K562 (cell line): ENCODE data around the gene GADL1. TPM values are rescaled to one million over a fixed set of nuclear protein-coding genes. Genes with fewer than 3 reads are reported as not detected.

Experiments
- ATAC-seq: fragments of 200-7000 bp; cut with Tn5 transposase; 3 replicates; pipeline ENCODE4 v1.9.1; 2020; ENCODE audit warnings: moderate library complexity
- BruUV-seq: library from RNA; stranded (reverse); fragments of 400-500 nt; replicated peaks from 2 replicates; lab custom pipeline; 2021; lab: Mats Ljungman, UMichigan
- CTCF ChIA-PET: fragments of 300-600 bp; formaldehyde crosslinking; extraction: SDS; loops from one replicate; lab custom pipeline; 2021; ENCODE audit warnings: low intra/inter-chr PET ratio; lab: Yijun Ruan, JAX
- POLR2A ChIA-PET: fragments of 300-600, 350-650 bp; sonication (Branson Sonifier 250); formaldehyde crosslinking; extraction: SDS; loops from one replicate; lab custom pipeline; 2021; ENCODE audit warnings: antibody characterized with exemption, inconsistent platforms; lab: Yijun Ruan, JAX
- DNase-seq, 4 experiments: peaks; one replicate each; pipeline versions ENCODE4 v3.0.0 to v3.0.0-alpha.2; 2011 to 2018; ENCODE audit warnings: low spot score in 3 of 4, mixed read lengths in 3 of 4; ENCODE audit errors: extremely low read depth in 1 of 4
- FAIRE-seq: peaks from 2 replicates; lab custom pipeline; 2011; peaks lifted over from hg19 to GRCh38; lab: Jason Lieb, UNC
- H2AFZ ChIP-seq: 2 replicates; pipeline ENCODE4 v1.6.0; 2011; ENCODE audit warnings: low read depth, low read length, control low read depth, inconsistent platforms
- H3K27ac ChIP-seq: fragments of 200-600 bp; 3 replicates; pipeline ENCODE4 v1.8.0; 2011; ENCODE audit warnings: low read depth, mild to moderate bottlenecking, control low read depth, inconsistent platforms, low read length, moderate library complexity, mixed read lengths; ENCODE audit errors: extremely low read depth
- H3K27me3 ChIP-seq, 2 experiments: fragments of 300-600 bp in 1 of 2; 2 replicates in 1 of 2; 3 replicates in 1 of 2; pipeline versions ENCODE4 v1.6.0 to v1.8.0; 2011; ENCODE audit warnings: inconsistent platforms in 2 of 2, low read length in 2 of 2, mild to moderate bottlenecking in 1 of 2, mixed read lengths in 1 of 2, moderate library complexity in 1 of 2; ENCODE audit not compliant: control insufficient read depth in 2 of 2, insufficient read depth in 2 of 2
- H3K36me3 ChIP-seq: fragments of 300-600 bp; 3 replicates; pipeline ENCODE4 v1.8.0; 2011; ENCODE audit warnings: mild to moderate bottlenecking, low read length, inconsistent platforms; ENCODE audit not compliant: control insufficient read depth, insufficient read depth
- H3K4me1 ChIP-seq, 2 experiments: fragments of 200-600 bp in 1 of 2; replicated peaks in 1 of 2; 2 replicates in 1 of 2; 3 replicates in 1 of 2; pipeline versions ENCODE4 v1.5.1 to v1.8.0; 2011; ENCODE audit warnings: inconsistent platforms in 2 of 2, low read length in 2 of 2, mild to moderate bottlenecking in 1 of 2, mixed read lengths in 1 of 2, moderate library complexity in 1 of 2; ENCODE audit not compliant: control insufficient read depth in 2 of 2, insufficient read depth in 2 of 2
- H3K4me2 ChIP-seq: 2 replicates; pipeline ENCODE4 v1.6.1; 2011; ENCODE audit warnings: low read length, control low read depth, inconsistent platforms, mixed read lengths; ENCODE audit not compliant: insufficient read depth
- H3K4me3 ChIP-seq: fragments of 200-600 bp; sonication (generic), shearing (Covaris generic); 2 replicates; pipeline ENCODE4 v1.5.1; 2016; ENCODE audit warnings: control low read depth, inconsistent platforms
- H3K79me2 ChIP-seq: fragments of 200-600 bp; 3 replicates; pipeline ENCODE4 v1.8.0; 2011; ENCODE audit warnings: low read length, inconsistent platforms; ENCODE audit not compliant: control insufficient read depth, insufficient read depth
- H3K9ac ChIP-seq, 2 experiments: 2 replicates each; pipeline versions ENCODE4 v1.6.0 to v1.6.1; 2011; ENCODE audit warnings: low read depth in 2 of 2, low read length in 2 of 2, control low read depth in 1 of 2, inconsistent platforms in 1 of 2, mild to moderate bottlenecking in 1 of 2, mixed read lengths in 1 of 2; ENCODE audit not compliant: insufficient read depth in 1 of 2
- H3K9me1 ChIP-seq: one replicate; pipeline ENCODE4 v1.6.0; 2011; ENCODE audit warnings: inconsistent platforms, mild to moderate bottlenecking, low read length, moderate library complexity; ENCODE audit not compliant: control insufficient read depth, insufficient read depth
- H3K9me3 ChIP-seq: replicated peaks from 2 replicates; pipeline ENCODE4 v1.5.1; 2011; ENCODE audit warnings: low read depth, low read length, inconsistent platforms; ENCODE audit not compliant: control insufficient read depth, insufficient read depth
- H4K20me1 ChIP-seq: replicated peaks from 2 replicates; pipeline ENCODE4 v1.6.1; 2011; ENCODE audit warnings: low read length, inconsistent platforms, mixed read lengths; ENCODE audit not compliant: control insufficient read depth, insufficient read depth
- HMG20B ChIP-seq: fragments of 250-450 bp; sonication (Bioruptor Pico); IDR thresholded peaks from 2 replicates; pipeline ENCODE4 v1.5.0; 2021; ENCODE audit warnings: mild to moderate bottlenecking
- HNRNPL ChIP-seq: fragments of 200-400 bp; formaldehyde crosslinking; IDR thresholded peaks from 2 replicates; pipeline ENCODE4 v1.6.1; 2017; ENCODE audit warnings: low read depth, mild to moderate bottlenecking, low read length
- KDM2B ChIP-seq: fragments of 250-450 bp; sonication (Bioruptor Pico); IDR thresholded peaks from 2 replicates; pipeline ENCODE4 v1.8.0; 2021; ENCODE audit warnings: mild to moderate bottlenecking, moderate library complexity
- OTX1 ChIP-seq: fragments of 450-650 bp; formaldehyde crosslinking; IDR thresholded peaks from 2 replicates; pipeline ENCODE4 v1.4.0; 2022; ENCODE audit warnings: mild to moderate bottlenecking
- POLR2AphosphoS5 ChIP-seq: IDR thresholded peaks from 2 replicates; pipeline ENCODE4 v1.6.1; 2011; ENCODE audit warnings: mild to moderate bottlenecking, low read depth, low read length, moderate library complexity; ENCODE audit not compliant: control insufficient read depth, insufficient read depth
- SMARCC2 ChIP-seq: fragments of 450-650 bp; IDR thresholded peaks from 2 replicates; pipeline ENCODE4 v1.6.1; 2017; ENCODE audit warnings: antibody characterized with exemption, moderate library complexity, mild to moderate bottlenecking, low read depth
- SREBF1 ChIP-seq: fragments of 150-350 bp; IDR thresholded peaks from 2 replicates; pipeline ENCODE4 v1.6.1; 2014; ENCODE audit warnings: antibody characterized with exemption, low read depth, low read length, borderline replicate concordance
- XRCC5 ChIP-seq: fragments of 200-400 bp; formaldehyde crosslinking; IDR thresholded peaks from 2 replicates; pipeline ENCODE4 v1.6.1; 2017; ENCODE audit warnings: low read depth, mild to moderate bottlenecking, low read length
- ZNF354B ChIP-seq: fragments of 250-450 bp; sonication (Bioruptor Pico); IDR thresholded peaks from 2 replicates; pipeline ENCODE4 v1.4.0; 2020
- WGBS: fragments of 100-300 bp; shearing (Covaris generic); methylation state at CpG from one replicate; pipeline ENCODE4 v1.1.6; 2016; ENCODE audit warnings: low coverage, mixed read lengths; ENCODE audit not compliant: insufficient coverage; ENCODE audit errors: missing lambda C conversion rate; 5-methylcytosine and 5-hydroxymethylcytosine counted together
- in situ Hi-C: fragments of 300-500 bp; cut with MboI; formaldehyde crosslinking; loops from 4 replicates; pipeline ENCODE4 v1.15.0; 2018; ENCODE audit warnings: inconsistent platforms, mixed read lengths
- intact Hi-C: fragments of 100-400 bp; cut with micrococcal nuclease; formaldehyde crosslinking; loops from 2 replicates; pipeline ENCODE4 v1.14.2; 2022
- polyA plus RNA-seq, 8 experiments: library from polyadenylated mRNA; depleted of rRNA in 4 of 8; stranded (reverse) in 5 of 8; unstranded in 3 of 8; fragments of >200 nt; fragmentation: Nextera tagmentation in 2 of 8; fragmentation: Illumina TruSeq in 1 of 8; extraction: Ambion mirVana in 2 of 8; extraction: Trizol in 1 of 8; gene quantifications; 2 replicates each; pipeline versions ENCODE4 v1.2.1 to v1.2.3, GENCODE V29; 2011 to 2014; ENCODE audit warnings: inconsistent platforms in 1 of 8, missing spikeins in 1 of 8
- total RNA-seq, 7 experiments: library from RNA; depleted of rRNA in 6 of 7; stranded (reverse); fragments of >200 nt in 6 of 7; fragmentation: Illumina TruSeq in 2 of 7; extraction: Trizol in 2 of 7; gene quantifications; 2 replicates each; pipeline versions ENCODE4 v1.2.1 to v1.2.3, GENCODE V29; 2011 to 2021; ENCODE audit warnings: low replicate concordance in 1 of 7
- TF ChIP-seq, protein P1 (sequence below): fragments of 450-650 bp; conservative IDR thresholded peaks from 2 replicates; pipeline ENCODE4 v1.6.1; 2016; ENCODE audit warnings: missing genetic modification characterization, low read depth, mild to moderate bottlenecking, control low read depth, missing compliant biosample characterization
- TF ChIP-seq, protein P2 (sequence below): fragments of 250-450 bp; sonication (Bioruptor Pico); IDR thresholded peaks from 2 replicates; pipeline ENCODE4 v1.4.0; 2020; ENCODE audit warnings: mild to moderate bottlenecking, moderate library complexity

The GADL1 gene
- total and polyA plus RNA-seq, 9 of the 15 experiments (the other 6 are each of a cell fraction or from before 2014, with no cell fraction given) = 0.07 TPM; not detected in 8

DNA sequence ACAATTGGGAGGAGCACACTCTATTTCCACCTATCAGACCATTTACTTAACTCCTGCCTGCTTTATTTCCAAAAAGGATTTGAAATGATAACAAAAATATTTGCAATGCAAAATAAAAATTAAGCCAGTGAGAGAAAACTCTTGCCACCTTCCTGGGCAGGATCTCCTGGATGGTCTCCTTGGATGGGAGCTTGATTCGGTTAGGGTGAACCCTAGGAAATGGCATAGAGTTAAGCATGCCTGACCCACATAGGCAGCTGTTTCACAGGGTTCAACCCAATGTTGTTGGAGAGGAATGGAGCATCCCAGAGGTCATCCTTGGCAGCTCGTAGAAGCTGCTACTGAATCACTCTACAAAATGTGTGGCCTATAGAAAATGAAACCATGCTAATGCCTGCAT is 204.3 kb downstream of the GADL1 start:
- no peak for TF ChIP-seq ZNF354B (CRISPR knock-in tag)
- Histone ChIP-seq H3K9me1 (no peaks in the 10 kb centered on the region), H2AFZ (no peak overlapping the region), H3K9me3 (no peaks in the 10 kb centered on the region), H3K36me3 (no peaks in the 10 kb centered on the region), H3K27me3 (no peaks in the 10 kb centered on the region), H3K4me3 (no peak overlapping the region), H3K27ac (no peak overlapping the region), H3K4me2 (no peak overlapping the region), H3K79me2 (no peaks in the 10 kb centered on the region), H4K20me1 (no peaks in the 10 kb centered on the region), H3K9ac (no peak overlapping the region), H3K4me1 (no peaks in the 10 kb centered on the region)
- ChIA-PET POLR2A (no interaction called here), CTCF (no interaction called here)
- intact Hi-C loops = loop anchor here (5.0 kb wide), 1 partner anchor 678 kb away; no protein-coding TSS in a partner anchor
- ATAC-seq (no peak), FAIRE-seq (no peak), DNase-seq (no peak)
- in situ Hi-C loops = no loop called here
- 0% methylated on average over 2 of the region's 2 CpGs for WGBS
- BruUV-seq = no TSS peak

DNA sequence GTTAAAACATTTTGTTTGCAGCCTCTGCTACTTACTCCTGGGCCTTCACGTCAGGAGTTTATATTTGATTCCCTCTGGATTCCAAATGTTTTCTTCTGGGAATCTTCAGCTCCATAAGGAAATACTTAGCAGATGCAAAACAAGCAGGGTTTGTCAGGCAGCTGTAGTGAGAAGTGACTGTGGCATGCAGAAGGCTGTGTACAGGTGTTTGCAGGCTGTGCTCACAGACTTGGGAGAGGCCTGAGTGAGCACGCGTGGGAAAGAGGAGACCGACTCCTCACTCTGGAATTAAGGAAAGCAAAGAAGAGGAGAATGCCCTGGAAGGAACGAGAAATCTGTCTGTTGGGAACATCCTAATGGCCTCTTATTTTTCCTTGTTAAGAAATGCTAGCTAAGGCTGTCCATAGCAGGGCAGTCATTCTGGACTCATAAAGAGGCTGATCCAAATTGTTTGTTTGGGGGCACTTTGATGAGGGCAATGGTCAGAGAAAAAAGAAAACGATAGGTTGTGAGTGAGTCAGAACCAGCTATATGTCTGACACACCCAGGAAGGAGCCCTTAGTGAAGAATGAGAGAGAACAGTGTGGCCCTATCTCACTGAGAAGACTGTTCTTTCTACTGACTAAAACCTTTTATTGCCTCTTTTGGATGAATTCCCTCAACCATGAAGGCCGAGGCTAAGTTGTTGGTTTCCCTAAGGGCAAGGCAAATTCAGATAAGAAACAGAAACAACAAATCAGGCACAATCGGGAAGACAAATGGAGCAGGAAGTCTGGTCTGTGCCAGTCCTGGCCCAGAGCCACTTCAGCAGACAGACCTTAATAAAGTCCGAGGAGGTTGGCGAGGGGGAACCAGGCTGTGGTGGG is 205.5 kb downstream of the GADL1 start:
- H3K27me3 ChIP-seq = no peaks in the 10 kb centered on the region
- ATAC-seq (no peak), DNase-seq (no peak), FAIRE-seq (no peak)
- no peaks in the 10 kb centered on the region for H3K9me1 ChIP-seq
- no peak overlapping the region for H3K4me3 ChIP-seq
- H3K4me1 ChIP-seq = no peaks in the 10 kb centered on the region
- BruUV-seq = no TSS peak
- H4K20me1 ChIP-seq = no peaks in the 10 kb centered on the region
- ChIA-PET POLR2A (no interaction called here), CTCF (no interaction called here)
- H3K36me3 ChIP-seq = no peaks in the 10 kb centered on the region
- H3K9me3 ChIP-seq = no peaks in the 10 kb centered on the region
- no peak overlapping the region for H2AFZ ChIP-seq
- intact Hi-C loops (no loop called here), in situ Hi-C loops (no loop called here)
- H3K79me2 ChIP-seq = no peaks in the 10 kb centered on the region
- no peak overlapping the region for H3K4me2 ChIP-seq
- 0% methylated on average over 10 of the region's 10 CpGs for WGBS
- no peak overlapping the region for H3K9ac ChIP-seq
- no peak overlapping the region for H3K27ac ChIP-seq
- TF ChIP-seq, protein P1, sequence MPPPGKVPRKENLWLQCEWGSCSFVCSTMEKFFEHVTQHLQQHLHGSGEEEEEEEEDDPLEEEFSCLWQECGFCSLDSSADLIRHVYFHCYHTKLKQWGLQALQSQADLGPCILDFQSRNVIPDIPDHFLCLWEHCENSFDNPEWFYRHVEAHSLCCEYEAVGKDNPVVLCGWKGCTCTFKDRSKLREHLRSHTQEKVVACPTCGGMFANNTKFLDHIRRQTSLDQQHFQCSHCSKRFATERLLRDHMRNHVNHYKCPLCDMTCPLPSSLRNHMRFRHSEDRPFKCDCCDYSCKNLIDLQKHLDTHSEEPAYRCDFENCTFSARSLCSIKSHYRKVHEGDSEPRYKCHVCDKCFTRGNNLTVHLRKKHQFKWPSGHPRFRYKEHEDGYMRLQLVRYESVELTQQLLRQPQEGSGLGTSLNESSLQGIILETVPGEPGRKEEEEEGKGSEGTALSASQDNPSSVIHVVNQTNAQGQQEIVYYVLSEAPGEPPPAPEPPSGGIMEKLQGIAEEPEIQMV (tag) = no peak
- TF ChIP-seq OTX1 (CRISPR knock-in tag) = no peak
- no peak for TF ChIP-seq KDM2B (CRISPR knock-in tag)
- TF ChIP-seq HNRNPL = no peak
- TF ChIP-seq, protein P2, sequence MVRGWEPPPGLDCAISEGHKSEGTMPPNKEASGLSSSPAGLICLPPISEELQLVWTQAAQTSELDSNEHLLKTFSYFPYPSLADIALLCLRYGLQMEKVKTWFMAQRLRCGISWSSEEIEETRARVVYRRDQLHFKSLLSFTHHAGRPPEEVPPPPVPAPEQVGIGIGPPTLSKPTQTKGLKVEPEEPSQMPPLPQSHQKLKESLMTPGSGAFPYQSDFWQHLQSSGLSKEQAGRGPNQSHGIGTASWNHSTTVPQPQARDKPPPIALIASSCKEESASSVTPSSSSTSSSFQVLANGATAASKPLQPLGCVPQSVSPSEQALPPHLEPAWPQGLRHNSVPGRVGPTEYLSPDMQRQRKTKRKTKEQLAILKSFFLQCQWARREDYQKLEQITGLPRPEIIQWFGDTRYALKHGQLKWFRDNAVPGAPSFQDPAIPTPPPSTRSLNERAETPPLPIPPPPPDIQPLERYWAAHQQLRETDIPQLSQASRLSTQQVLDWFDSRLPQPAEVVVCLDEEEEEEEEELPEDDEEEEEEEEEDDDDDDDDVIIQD (CRISPR knock-in tag) = no peak
- no peak for TF ChIP-seq SMARCC2
- no peak for TF ChIP-seq HMG20B (CRISPR knock-in tag)
- TF ChIP-seq XRCC5 = no peak
- no peak for TF ChIP-seq SREBF1
- no peak for TF ChIP-seq POLR2AphosphoS5
